ENCODE measurements around the gene AOPEP. TPM values are rescaled to one million over a fixed set of nuclear protein-coding genes. Genes with fewer than 3 reads are reported as not detected.

Gene AOPEP
- total and polyA plus RNA-seq, 2 donors (not counting 3 experiments of a cell fraction or from before 2014, with no cell fraction given): 20.2 to 41.6 TPM

GRCh38 chr9:94906713-94907112 lies 180.2 kb downstream of the AOPEP start:
- H3K27me3 ChIP-seq (ENCODE audit: control insufficient read depth in 2 of 2, insufficient read depth in 2 of 2, low read length in 2 of 2): no peaks in the 10 kb centered on the region
- H3K4me1 ChIP-seq (ENCODE audit: control insufficient read depth, extremely low read depth, insufficient read depth, low read length): peaks cover 15% of the 10 kb centered on the region
- CTCF ChIA-PET: no interaction called here
- peak overlapping the region; percentile 33 for H2AFZ ChIP-seq (ENCODE audit: low read depth, low read length)
- no TSS peak for BruUV-seq (replicated peaks)
- TF ChIP-seq MAX (IDR thresholded peaks at IDR 0.05; ENCODE audit: insufficient read depth, insufficient read length) (no peak), POLR2A (IDR thresholded peaks at IDR 0.05; ENCODE audit: low read depth, low read length) (no peak), MYC (IDR thresholded peaks at IDR 0.05; ENCODE audit: low read depth, low read length) (no peak), EZH2 (IDR thresholded peaks at IDR 0.05; ENCODE audit: borderline replicate concordance, low read depth, low read length, severe bottlenecking) (no peak), JUN (IDR thresholded peaks at IDR 0.05; ENCODE audit: borderline replicate concordance, insufficient read depth, insufficient read length, low read depth) (no peak), POLR2AphosphoS5 (IDR thresholded peaks at IDR 0.05; ENCODE audit: insufficient read depth, low read depth, low read length) (no peak), FOS (IDR thresholded peaks at IDR 0.05; ENCODE audit: borderline replicate concordance, insufficient read depth, low read length) (no peak), CTCF (IDR thresholded peaks at IDR 0.05; ENCODE audit: extremely low read depth in 1 of 2, insufficient read depth in 1 of 2, low read depth in 1 of 2, low read length in 2 of 2) (no peak), GATA2 (IDR thresholded peaks at IDR 0.05; ENCODE audit: insufficient read depth, insufficient read length, low read depth, low read length) (no peak)
- H3K36me3 ChIP-seq (ENCODE audit: control insufficient read depth in 2 of 2, extremely low read depth in 1 of 2, insufficient read depth in 2 of 2, low read length in 2 of 2): no peaks in the 10 kb centered on the region
- H3K9me1 ChIP-seq (replicated peaks; ENCODE audit: control insufficient read depth, extremely low read depth, insufficient read depth, low read length): no peaks in the 10 kb centered on the region
- DNase-seq (ENCODE audit: low read depth, low spot score): no peak
- H3K79me2 ChIP-seq (ENCODE audit: control insufficient read depth, insufficient read depth, low read length): no peaks in the 10 kb centered on the region
- peak overlapping the region; percentile 27 for H3K27ac ChIP-seq (ENCODE audit: insufficient read depth, low read depth, low read length)
- no peaks in the 10 kb centered on the region for H3K9me3 ChIP-seq (replicated peaks; ENCODE audit: control insufficient read depth, insufficient read depth, low read length)
- no peak overlapping the region for H3K9ac ChIP-seq (replicated peaks; ENCODE audit: extremely low read depth, insufficient read depth, low read length)
- intact Hi-C loops (cut with micrococcal nuclease): no loop called here
- H4K20me1 ChIP-seq (replicated peaks; ENCODE audit: control insufficient read depth, extremely low read depth, insufficient read depth, low read length): no peaks in the 10 kb centered on the region
- FAIRE-seq: peak; percentile 4
- H3K4me3 ChIP-seq (replicated peaks in 1 of 3; ENCODE audit: insufficient read depth in 1 of 3, low read depth in 1 of 3, low read length in 3 of 3): no peak overlapping the region
- dilution Hi-C loops (cut with MboI; ENCODE audit: extremely low pct_ligation_motif_present, low sequenced_read_pairs): no loop called here
- peak overlapping the region; percentile 26 for H3K4me2 ChIP-seq (ENCODE audit: insufficient read depth, low read length)
- POLR2A ChIA-PET: no interaction called here

All from endothelial cell of umbilical vein (primary cell).